ENCODE data around the gene CHRNA10.

DNA sequence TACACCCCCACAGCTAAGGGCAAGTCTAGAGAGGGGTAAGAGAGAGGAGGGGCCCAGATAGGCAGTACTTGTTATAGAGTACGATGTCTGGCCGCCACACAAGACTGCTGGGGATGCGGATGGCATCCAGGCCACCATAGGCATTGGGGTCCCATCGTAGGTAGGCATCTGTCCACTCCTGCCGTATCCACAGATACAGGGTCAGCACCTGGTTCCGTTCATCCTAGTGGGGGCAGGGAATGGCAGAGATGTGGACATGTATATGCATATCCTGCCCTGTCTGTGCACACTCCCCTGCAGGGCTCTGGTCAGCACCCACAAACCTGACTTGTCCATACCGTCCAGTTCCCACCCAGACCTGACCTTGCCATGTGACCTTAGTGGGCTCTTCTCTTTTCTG, 2.1 kb downstream of the CHRNA10 start:
- TF ChIP-seq, protein P1, sequence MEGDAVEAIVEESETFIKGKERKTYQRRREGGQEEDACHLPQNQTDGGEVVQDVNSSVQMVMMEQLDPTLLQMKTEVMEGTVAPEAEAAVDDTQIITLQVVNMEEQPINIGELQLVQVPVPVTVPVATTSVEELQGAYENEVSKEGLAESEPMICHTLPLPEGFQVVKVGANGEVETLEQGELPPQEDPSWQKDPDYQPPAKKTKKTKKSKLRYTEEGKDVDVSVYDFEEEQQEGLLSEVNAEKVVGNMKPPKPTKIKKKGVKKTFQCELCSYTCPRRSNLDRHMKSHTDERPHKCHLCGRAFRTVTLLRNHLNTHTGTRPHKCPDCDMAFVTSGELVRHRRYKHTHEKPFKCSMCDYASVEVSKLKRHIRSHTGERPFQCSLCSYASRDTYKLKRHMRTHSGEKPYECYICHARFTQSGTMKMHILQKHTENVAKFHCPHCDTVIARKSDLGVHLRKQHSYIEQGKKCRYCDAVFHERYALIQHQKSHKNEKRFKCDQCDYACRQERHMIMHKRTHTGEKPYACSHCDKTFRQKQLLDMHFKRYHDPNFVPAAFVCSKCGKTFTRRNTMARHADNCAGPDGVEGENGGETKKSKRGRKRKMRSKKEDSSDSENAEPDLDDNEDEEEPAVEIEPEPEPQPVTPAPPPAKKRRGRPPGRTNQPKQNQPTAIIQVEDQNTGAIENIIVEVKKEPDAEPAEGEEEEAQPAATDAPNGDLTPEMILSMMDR (conservative IDR thresholded peaks at IDR 0.05; ENCODE audit: low read depth, low read length) = no peak
- TF ChIP-seq EZH2 (IDR thresholded peaks at IDR 0.05; ENCODE audit: low read length, unreplicated experiment) = no peak

Data from PC-3 (cell line).